H1 (cell line): ENCODE results near the gene NLRP6. TPM values are rescaled to one million over a fixed set of nuclear protein-coding genes. Genes with fewer than 3 reads are reported as not detected.

Experiments used
- CTCF ChIA-PET: fragments of 300-600 bp; sonication (Branson Sonifier 250); formaldehyde crosslinking; loops from one replicate; lab custom pipeline; 2021; ENCODE audit not compliant: partially characterized antibody; lab: Charles Lee
- POLR2A ChIA-PET: fragments of 300-600 bp; sonication (Branson Sonifier 250); formaldehyde crosslinking; loops from one replicate; lab custom pipeline; 2021; ENCODE audit warnings: inconsistent platforms; ENCODE audit not compliant: partially characterized antibody; lab: Charles Lee
- DNase-seq, 2 experiments: peaks; one replicate each; pipeline versions ENCODE4 v3.0.0 to v3.0.0-alpha.2; 2010 to 2022; ENCODE audit warnings: low spot score in 2 of 2, low read depth in 1 of 2, mixed read lengths in 1 of 2
- FAIRE-seq: peaks from 2 replicates; lab custom pipeline; 2011; peaks lifted over from hg19 to GRCh38; lab: Jason Lieb, UNC
- H2AFZ ChIP-seq: 2 replicates; pipeline ENCODE4 v1.8.1; 2012; ENCODE audit warnings: low read length, inconsistent platforms
- H2AK5ac ChIP-seq: 2 replicates; pipeline ENCODE4 v1.6.1; 2013; ENCODE audit warnings: low read depth, low read length
- H2BK120ac ChIP-seq: replicated peaks from 2 replicates; pipeline ENCODE3; 2013; ENCODE audit warnings: low read depth, low read length, inconsistent platforms
- H2BK12ac ChIP-seq: 2 replicates; pipeline ENCODE4 v1.6.1; 2013; ENCODE audit warnings: low read depth, low read length
- H2BK15ac ChIP-seq: 2 replicates; pipeline ENCODE4 v1.6.1; 2013; ENCODE audit warnings: low read length
- H2BK20ac ChIP-seq: 2 replicates; pipeline ENCODE4 v1.6.1; 2013; ENCODE audit warnings: low read length
- H2BK5ac ChIP-seq: 2 replicates; pipeline ENCODE4 v1.6.1; 2013; ENCODE audit warnings: low read depth, low read length
- H3K14ac ChIP-seq: 2 replicates; pipeline ENCODE4 v1.6.1; 2013; ENCODE audit warnings: inconsistent platforms; ENCODE audit not compliant: insufficient read length
- H3K18ac ChIP-seq: 2 replicates; pipeline ENCODE4 v1.6.1; 2013; ENCODE audit warnings: low read length; ENCODE audit errors: extremely low read depth
- H3K23ac ChIP-seq: 2 replicates; pipeline ENCODE4 v1.6.1; 2013; ENCODE audit warnings: inconsistent platforms; ENCODE audit not compliant: insufficient read length
- H3K23me2 ChIP-seq: 2 replicates; pipeline ENCODE4 v1.6.1; 2013; ENCODE audit warnings: low read depth, low read length
- H3K27ac ChIP-seq: 2 replicates; pipeline ENCODE4 v1.6.1; 2011; ENCODE audit warnings: low read depth, low read length, inconsistent platforms
- H3K27me3 ChIP-seq, 4 experiments: replicated peaks in 1 of 4; 1 replicate in 1 of 4; 2 replicates in 3 of 4; pipeline versions ENCODE4 v1.6.1 to v1.8.1; 2011 to 2013; ENCODE audit warnings: low read length in 3 of 4, mild to moderate bottlenecking in 3 of 4, inconsistent platforms in 2 of 4, mixed read lengths in 2 of 4, moderate library complexity in 1 of 4; ENCODE audit not compliant: control insufficient read depth in 3 of 4, insufficient read depth in 3 of 4; ENCODE audit errors: extremely low read depth in 1 of 4
- H3K36me3 ChIP-seq, 4 experiments: 2 replicates each; pipeline versions ENCODE4 v1.6.1 to v1.8.1; 2011 to 2013; ENCODE audit warnings: mild to moderate bottlenecking in 4 of 4, low read length in 3 of 4, moderate library complexity in 2 of 4, control low read depth in 1 of 4, inconsistent platforms in 1 of 4; ENCODE audit not compliant: insufficient read depth in 4 of 4, control insufficient read depth in 2 of 4
- H3K4ac ChIP-seq: replicated peaks from 2 replicates; pipeline ENCODE3; 2013; ENCODE audit warnings: low read length, low read depth, mixed read lengths, inconsistent platforms; ENCODE audit not compliant: insufficient read length
- H3K4me1 ChIP-seq, 4 experiments: replicated peaks in 1 of 4; 1 replicate in 1 of 4; 2 replicates in 3 of 4; pipeline versions ENCODE4 v1.6.1 to v1.8.1; 2011 to 2013; ENCODE audit warnings: low read length in 3 of 4, inconsistent platforms in 2 of 4, mixed read lengths in 1 of 4; ENCODE audit not compliant: insufficient read depth in 4 of 4, control insufficient read depth in 3 of 4
- H3K4me2 ChIP-seq, 2 experiments: 2 replicates each; pipeline versions ENCODE4 v1.6.1 to v1.8.1; 2011 to 2013; ENCODE audit warnings: low read depth in 2 of 2, low read length in 2 of 2, control low read depth in 1 of 2, inconsistent platforms in 1 of 2, mild to moderate bottlenecking in 1 of 2; ENCODE audit not compliant: insufficient read depth in 1 of 2
- H3K4me3 ChIP-seq, 4 experiments: fragments of 200-600, 300-600 bp in 1 of 4; sonication (generic), shearing (Covaris generic), sonication (Bioruptor Twin) in 1 of 4; 2 replicates each; pipeline versions ENCODE4 v1.5.1 to v1.8.1; 2011 to 2016; ENCODE audit warnings: low read length in 4 of 4, low read depth in 3 of 4, control low read depth in 2 of 4, inconsistent platforms in 2 of 4, mild to moderate bottlenecking in 2 of 4, mixed read lengths in 1 of 4, moderate library complexity in 1 of 4; ENCODE audit not compliant: insufficient read depth in 2 of 4; ENCODE audit errors: extremely low read depth in 1 of 4
- H3K56ac ChIP-seq: replicated peaks from 2 replicates; pipeline ENCODE3; 2013; ENCODE audit warnings: low read depth, mild to moderate bottlenecking, mixed read lengths, low read length, inconsistent platforms; ENCODE audit not compliant: insufficient read length
- H3K79me1 ChIP-seq: 2 replicates; pipeline ENCODE4 v1.6.1; 2013; ENCODE audit warnings: low read depth, low read length, control low read depth
- H3K79me2 ChIP-seq, 2 experiments: 2 replicates each; pipeline versions ENCODE4 v1.6.1 to v1.8.1; 2012 to 2013; ENCODE audit warnings: low read length in 2 of 2, mild to moderate bottlenecking in 2 of 2, inconsistent platforms in 1 of 2; ENCODE audit not compliant: insufficient read depth in 2 of 2, control insufficient read depth in 1 of 2
- H3K9ac ChIP-seq, 4 experiments: replicated peaks in 1 of 4; 1 replicate in 1 of 4; 2 replicates in 3 of 4; pipeline versions ENCODE4 v1.6.1 to v1.8.1; 2011 to 2013; ENCODE audit warnings: low read depth in 3 of 4, low read length in 3 of 4, control low read depth in 2 of 4, mild to moderate bottlenecking in 2 of 4, moderate library complexity in 2 of 4, inconsistent platforms in 1 of 4; ENCODE audit errors: extremely low read depth in 1 of 4
- H3K9me3 ChIP-seq, 2 experiments: 2 replicates each; pipeline versions ENCODE4 v1.6.1 to v1.8.1; 2012 to 2013; ENCODE audit warnings: mild to moderate bottlenecking in 2 of 2, moderate library complexity in 2 of 2, control low read depth in 1 of 2, inconsistent platforms in 1 of 2, low read depth in 1 of 2, low read length in 1 of 2, mixed read lengths in 1 of 2; ENCODE audit not compliant: insufficient read depth in 2 of 2
- H4K20me1 ChIP-seq, 2 experiments: replicated peaks in 1 of 2; 2 replicates each; pipeline versions ENCODE3 to v1.8.1; 2011 to 2013; ENCODE audit warnings: inconsistent platforms in 2 of 2, low read length in 2 of 2, mild to moderate bottlenecking in 1 of 2; ENCODE audit not compliant: insufficient read depth in 2 of 2, control insufficient read depth in 1 of 2
- H4K5ac ChIP-seq: 2 replicates; pipeline ENCODE4 v1.6.1; 2013; ENCODE audit warnings: low read length, low read depth, mixed read lengths, inconsistent platforms; ENCODE audit not compliant: insufficient read length
- H4K8ac ChIP-seq: 2 replicates; pipeline ENCODE4 v1.8.0; 2013; ENCODE audit warnings: mild to moderate bottlenecking, moderate library complexity, low read length, inconsistent platforms; ENCODE audit not compliant: insufficient read depth; ENCODE audit errors: extremely low read depth
- H4K91ac ChIP-seq: replicated peaks from 2 replicates; pipeline ENCODE3; 2013; ENCODE audit warnings: low read length, mixed read lengths, inconsistent platforms; ENCODE audit not compliant: insufficient read length
- BACH1 ChIP-seq: IDR thresholded peaks from 2 replicates; pipeline ENCODE4 v1.6.1; 2012; ENCODE audit warnings: low read length, improper control_type of control experiment
- E2F6 ChIP-seq: IDR thresholded peaks from 2 replicates; pipeline ENCODE4 v1.6.1; 2012; ENCODE audit warnings: inconsistent platforms
- JUND ChIP-seq: IDR thresholded peaks from 2 replicates; pipeline ENCODE4 v1.6.1; 2011; ENCODE audit warnings: mild to moderate bottlenecking, improper control_type of control experiment, low read length
- RAD21 ChIP-seq, 2 experiments: IDR thresholded peaks in 1 of 2; conservative IDR thresholded peaks in 1 of 2; 2 replicates each; pipeline ENCODE4 v1.6.1; 2011; ENCODE audit warnings: low read depth in 2 of 2, low read length in 2 of 2, improper control_type of control experiment in 1 of 2, inconsistent platforms in 1 of 2, mild to moderate bottlenecking in 1 of 2, moderate library complexity in 1 of 2
- RFX5 ChIP-seq: IDR thresholded peaks from 2 replicates; pipeline ENCODE4 v1.6.1; 2011; ENCODE audit warnings: low read depth, low read length, improper control_type of control experiment, borderline replicate concordance
- SAP30 ChIP-seq: fragments of 300-600 bp; sonication (generic); IDR thresholded peaks from 2 replicates; pipeline ENCODE4 v1.7.1; 2012; ENCODE audit warnings: low read length, moderate library complexity, mild to moderate bottlenecking, inconsistent platforms; ENCODE audit not compliant: insufficient read depth, insufficient replicate concordance
- TAF7 ChIP-seq: optimal IDR thresholded peaks from 2 replicates; pipeline ENCODE3; 2011; ENCODE audit warnings: low read depth, mild to moderate bottlenecking, inconsistent platforms, low read length, moderate library complexity, borderline replicate concordance
- TEAD4 ChIP-seq: IDR thresholded peaks from 2 replicates; pipeline ENCODE4 v1.6.1; 2012; ENCODE audit warnings: low read depth, low read length, inconsistent platforms, mixed read lengths
- WGBS, 2 experiments: shearing (Covaris generic) in 1 of 2; methylation state at CpG; one replicate each; pipeline versions ENCODE4 v1.1.6 to v1.1.7; 2013 to 2015; ENCODE audit warnings: low lambda C conversion rate in 2 of 2, mixed read lengths in 2 of 2, inconsistent platforms in 1 of 2, low coverage in 1 of 2, missing lambda C conversion rate in 1 of 2; ENCODE audit not compliant: insufficient replicate concordance in 2 of 2, insufficient coverage in 1 of 2, insufficient read length in 1 of 2; ENCODE audit errors: extremely low coverage in 1 of 2, missing lambda C conversion rate in 1 of 2; 5-methylcytosine and 5-hydroxymethylcytosine counted together
- polyA plus RNA-seq, 7 experiments: library from polyadenylated mRNA; depleted of rRNA in 3 of 7; stranded (reverse) in 5 of 7; unstranded in 2 of 7; fragments of >200 nt in 5 of 7; fragments of 200-250 nt in 2 of 7; gene quantifications; 1 replicate in 5 of 7; 2 replicates in 1 of 7; 4 replicates in 1 of 7; pipeline versions ENCODE4 v1.2.1 to v1.2.3, GENCODE V29; 2011 to 2013; ENCODE audit warnings: missing spikeins in 2 of 7, mixed read lengths in 2 of 7
- total RNA-seq: library from RNA; stranded (reverse); fragmentation: NEBNext Ultra II Directional; extraction: Animal tissue kit (Norgen Biotek cat#: 25700); gene quantifications from 2 replicates; pipeline ENCODE4 v1.2.1, GENCODE V29; 2021
- TF ChIP-seq, protein P1 (sequence below): IDR thresholded peaks from 2 replicates; pipeline ENCODE4 v1.6.1; 2011; ENCODE audit warnings: low read depth, mild to moderate bottlenecking, low read length; ENCODE audit not compliant: insufficient read depth

Gene NLRP6
- total and polyA plus RNA-seq, 2 of the 8 experiments (the other 6 are each of a cell fraction or from before 2014, with no cell fraction given) = not detected

- Histone ChIP-seq H2BK5ac (peak overlapping the region; percentile 24; the same call in 1 of the 2 replicates), H3K79me2 (peaks cover 0 to 21% of the 10 kb centered on the region in 2 experiments; a peak in 2 of 4 replicates), H2BK20ac (no peak overlapping the region), H2BK15ac (no peak overlapping the region; the same call in 1 of the 2 replicates), H2AFZ (no peak overlapping the region), H2BK120ac (peak overlapping the region; percentile 28), H3K27me3 (no peaks in the 10 kb centered on the region), H3K79me1 (no peaks in the 10 kb centered on the region), H3K14ac (peak overlapping the region; percentile 40), H3K9me3 (no peaks in the 10 kb centered on the region), H3K4me3 (peak overlapping the region; percentile 59 to 94 (median 76); a peak in 7 of 8 replicates), H3K23me2 (peaks cover 18% of the 10 kb centered on the region; the same call in 1 of the 2 replicates), H4K91ac (peak overlapping the region; percentile 32), H2AK5ac (no peak overlapping the region), H3K9ac (0 out of 7 replicates have a peak overlapping the region, but pooled peaks of 1 of the 4 experiments have one; percentile 20), H4K20me1 (peaks cover 0 to 5% of the 10 kb centered on the region in 2 experiments), H3K4ac (peak overlapping the region; percentile 38), H3K36me3 (peaks cover 0 to 4% (median 0%) of the 10 kb centered on the region in 4 experiments; a peak in 1 of 8 replicates), H4K8ac (peak overlapping the region; percentile 86), H3K56ac (peak overlapping the region; percentile 53), H3K4me2 (peak overlapping the region; percentile 75 to 89), H4K5ac (no peak overlapping the region), H2BK12ac (peak overlapping the region; percentile 50; the same call in 1 of the 2 replicates), H3K4me1 (peaks cover 9 to 47% (median 36%) of the 10 kb centered on the region in 4 experiments), H3K27ac (no peak overlapping the region), H3K18ac (peak overlapping the region; percentile 51), H3K23ac (no peak overlapping the region)
- WGBS, 2 experiments = 33% methylated on average over 63 of the region's 64 CpGs; no CpG with 5 or more reads in 1 of the 2 experiments
- DNase-seq (peak in 1 of 2 experiments; percentile 64), FAIRE-seq (no peak)
- ChIA-PET POLR2A (interaction anchor here (0.6 to 4.0 kb wide), 18 partner anchors 11 to 119 kb away, joined by 3 to 33 read pairs (median 4); partner anchors contain the start of gene IFITM2), CTCF (interaction anchor here (0.7 to 4.2 kb wide), 20 partner anchors 9 to 78 kb away, joined by 3 to 33 read pairs (median 5); partner anchors contain the start of genes IFITM2 and IFITM5)
- TF ChIP-seq, protein P1, sequence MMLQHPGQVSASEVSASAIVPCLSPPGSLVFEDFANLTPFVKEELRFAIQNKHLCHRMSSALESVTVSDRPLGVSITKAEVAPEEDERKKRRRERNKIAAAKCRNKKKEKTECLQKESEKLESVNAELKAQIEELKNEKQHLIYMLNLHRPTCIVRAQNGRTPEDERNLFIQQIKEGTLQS = no peak
- TF ChIP-seq RAD21 (IDR thresholded peaks at IDR 0.05 in 1 of 2, conservative IDR thresholded peaks at IDR 0.05 in 1 of 2; ENCODE audit: low read depth in 2 of 2, low read length in 2 of 2) (no peak), SAP30 (no peak), TAF7 (no peak), JUND (no peak), E2F6 (peak; percentile 72), RFX5 (no peak), TEAD4 (no peak), BACH1 (no peak)
Observed at GRCh38 chr11:316031-316701, 38.0 kb downstream of the NLRP6 start.
